HEK293 (cell line): ENCODE data around the gene ACE2.

Experiments used
- ZNF37A ChIP-seq: fragments of 450-650 bp; IDR thresholded peaks from 2 replicates; pipeline ENCODE4 v1.5.1; 2018; ENCODE audit warnings: missing biosample characterization, missing genetic modification characterization
- ZNF560 ChIP-seq: fragments of 450-650 bp; formaldehyde crosslinking; IDR thresholded peaks from 2 replicates; pipeline ENCODE4 v1.5.1; 2017; ENCODE audit warnings: missing biosample characterization, missing genetic modification characterization, borderline replicate concordance
- ZSCAN16 ChIP-seq: fragments of 450-650 bp; formaldehyde crosslinking; IDR thresholded peaks from 2 replicates; pipeline ENCODE4 v1.5.1; 2016; ENCODE audit warnings: missing biosample characterization, missing genetic modification characterization
- TF ChIP-seq, protein P1 (sequence below): IDR thresholded peaks from 2 replicates; pipeline ENCODE4 v1.6.1; 2011; ENCODE audit warnings: mild to moderate bottlenecking, low read depth, low read length, borderline replicate concordance
- TF ChIP-seq, protein P2 (sequence below): fragments of 450-650 bp; formaldehyde crosslinking; IDR thresholded peaks from 2 replicates; pipeline ENCODE4 v1.5.1; 2016; ENCODE audit warnings: missing biosample characterization, missing genetic modification characterization

DNA sequence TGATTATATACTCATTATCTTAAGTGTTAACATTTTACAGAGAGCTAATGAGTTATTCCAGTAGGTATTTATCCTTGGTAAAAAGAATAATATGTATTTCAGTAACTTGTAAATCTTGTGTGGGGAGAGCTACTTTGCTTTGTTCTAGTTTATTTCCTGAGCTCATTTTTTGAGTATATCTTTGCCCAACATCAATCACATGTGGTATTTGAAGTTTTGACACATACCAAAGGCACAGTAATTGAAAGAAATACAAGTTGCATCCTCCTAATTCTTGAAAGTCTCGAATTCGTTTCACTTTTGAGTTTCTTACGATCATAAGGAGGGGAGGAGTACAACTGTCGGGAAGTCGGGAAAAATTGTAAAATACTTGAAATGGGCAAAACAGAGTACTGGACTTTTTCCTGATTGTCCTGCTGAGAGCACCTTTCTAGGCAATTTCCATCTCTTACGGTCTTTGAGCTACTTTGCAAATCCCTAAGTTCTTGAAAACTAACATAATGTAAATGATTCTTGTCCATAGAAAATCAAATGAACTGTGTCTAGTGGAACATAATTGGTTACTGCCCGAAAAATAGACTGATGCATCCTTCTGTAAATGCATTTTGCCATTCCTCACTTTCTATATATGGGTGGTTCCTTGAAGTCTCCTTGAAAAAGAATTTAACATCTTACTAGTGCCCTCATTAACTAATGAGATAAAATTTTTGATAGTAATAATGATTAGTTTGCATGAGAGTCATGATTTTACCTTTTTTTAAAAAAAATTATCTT lies 43.2 kb upstream of the ACE2 start:
- TF ChIP-seq ZSCAN16, result no peak
- TF ChIP-seq, protein P1, sequence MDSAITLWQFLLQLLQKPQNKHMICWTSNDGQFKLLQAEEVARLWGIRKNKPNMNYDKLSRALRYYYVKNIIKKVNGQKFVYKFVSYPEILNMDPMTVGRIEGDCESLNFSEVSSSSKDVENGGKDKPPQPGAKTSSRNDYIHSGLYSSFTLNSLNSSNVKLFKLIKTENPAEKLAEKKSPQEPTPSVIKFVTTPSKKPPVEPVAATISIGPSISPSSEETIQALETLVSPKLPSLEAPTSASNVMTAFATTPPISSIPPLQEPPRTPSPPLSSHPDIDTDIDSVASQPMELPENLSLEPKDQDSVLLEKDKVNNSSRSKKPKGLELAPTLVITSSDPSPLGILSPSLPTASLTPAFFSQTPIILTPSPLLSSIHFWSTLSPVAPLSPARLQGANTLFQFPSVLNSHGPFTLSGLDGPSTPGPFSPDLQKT, result no peak
- TF ChIP-seq, protein P2, sequence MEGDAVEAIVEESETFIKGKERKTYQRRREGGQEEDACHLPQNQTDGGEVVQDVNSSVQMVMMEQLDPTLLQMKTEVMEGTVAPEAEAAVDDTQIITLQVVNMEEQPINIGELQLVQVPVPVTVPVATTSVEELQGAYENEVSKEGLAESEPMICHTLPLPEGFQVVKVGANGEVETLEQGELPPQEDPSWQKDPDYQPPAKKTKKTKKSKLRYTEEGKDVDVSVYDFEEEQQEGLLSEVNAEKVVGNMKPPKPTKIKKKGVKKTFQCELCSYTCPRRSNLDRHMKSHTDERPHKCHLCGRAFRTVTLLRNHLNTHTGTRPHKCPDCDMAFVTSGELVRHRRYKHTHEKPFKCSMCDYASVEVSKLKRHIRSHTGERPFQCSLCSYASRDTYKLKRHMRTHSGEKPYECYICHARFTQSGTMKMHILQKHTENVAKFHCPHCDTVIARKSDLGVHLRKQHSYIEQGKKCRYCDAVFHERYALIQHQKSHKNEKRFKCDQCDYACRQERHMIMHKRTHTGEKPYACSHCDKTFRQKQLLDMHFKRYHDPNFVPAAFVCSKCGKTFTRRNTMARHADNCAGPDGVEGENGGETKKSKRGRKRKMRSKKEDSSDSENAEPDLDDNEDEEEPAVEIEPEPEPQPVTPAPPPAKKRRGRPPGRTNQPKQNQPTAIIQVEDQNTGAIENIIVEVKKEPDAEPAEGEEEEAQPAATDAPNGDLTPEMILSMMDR (tag by site-specific recombination), result no peak
- no peak for TF ChIP-seq ZNF560
- TF ChIP-seq ZNF37A (tag by site-specific recombination), result no peak
